ENCODE data around the gene FRMD4B.
A peak's percentile ranks its signal among the peaks of the same experiment; 100 is the strongest.
"Not testable (repeated sequence)": the region's sequence is repeated elsewhere in the genome, so short reads cannot be mapped to it uniquely, and the experiment has no call there.

The FRMD4B gene

GRCh38 chr3:69240651-69241568 lies 145.0 kb downstream of the FRMD4B start:
- no peak for DNase-seq

DNA sequence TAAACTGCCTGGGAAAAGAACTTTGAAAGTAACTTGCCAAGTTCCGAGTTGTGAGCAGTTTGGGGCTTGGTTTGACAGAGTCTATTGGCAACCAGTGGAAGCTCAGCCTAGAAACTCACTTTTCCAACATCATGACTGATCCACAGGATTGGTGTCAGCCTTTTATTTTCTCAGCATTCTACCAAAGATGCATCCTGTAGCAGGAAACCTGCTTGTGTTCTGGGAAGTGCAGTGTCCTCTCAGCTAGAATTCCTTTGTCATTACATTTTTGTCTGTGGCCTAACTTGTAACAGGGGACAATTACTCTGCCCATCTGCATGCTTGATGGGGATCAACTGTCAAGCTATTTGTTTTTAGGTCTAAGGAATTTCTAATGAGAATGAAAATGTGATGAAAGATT lies 146.8 kb downstream of the FRMD4B start:
- no peak for DNase-seq

DNA sequence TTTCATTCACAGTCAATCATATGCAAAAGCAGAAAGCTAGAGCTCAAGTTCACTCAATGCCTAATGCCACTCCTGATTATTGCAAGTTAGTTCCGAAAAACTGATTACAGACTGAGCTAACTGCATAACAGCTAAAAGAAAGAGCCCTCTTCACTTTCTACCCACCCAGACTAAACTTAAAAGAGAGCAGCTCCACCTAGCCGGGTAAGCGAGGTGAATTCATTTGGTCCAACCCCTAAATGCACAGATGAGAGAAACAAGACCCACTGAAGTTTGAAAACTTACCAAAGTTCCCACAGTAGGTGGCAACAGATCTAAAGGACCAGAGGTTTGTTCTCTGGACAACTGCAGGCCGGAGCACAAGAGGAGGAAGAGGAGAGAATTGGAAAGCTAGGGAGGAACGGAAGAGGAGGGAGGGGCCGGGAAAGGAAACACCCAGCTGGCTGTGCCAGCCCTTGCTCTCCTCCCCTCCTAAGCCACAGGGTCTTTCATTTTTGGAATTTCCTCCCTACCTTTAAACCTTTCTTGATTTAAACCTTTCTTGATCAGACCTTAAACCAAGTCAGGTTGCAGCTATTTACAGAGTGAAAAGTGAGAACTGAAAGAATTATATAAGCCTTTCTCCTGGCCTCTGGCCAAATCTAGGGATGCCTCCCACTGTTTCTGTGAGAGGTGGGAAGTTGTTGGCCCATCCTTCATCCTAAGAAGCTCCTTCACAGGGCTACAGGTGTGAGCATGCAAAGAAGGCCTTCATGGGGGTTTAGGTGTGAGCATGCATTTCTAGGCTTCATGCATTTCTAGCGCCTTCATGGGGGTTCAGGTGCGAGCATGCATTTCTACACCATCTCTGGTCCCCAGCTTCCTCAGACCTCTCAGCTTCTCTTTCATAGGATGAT lies 148.8 kb downstream of the FRMD4B start:
- no peak for DNase-seq

GRCh38 chr3:69235882-69236281 lies 150.0 kb downstream of the FRMD4B start:
- no peak for DNase-seq

DNA sequence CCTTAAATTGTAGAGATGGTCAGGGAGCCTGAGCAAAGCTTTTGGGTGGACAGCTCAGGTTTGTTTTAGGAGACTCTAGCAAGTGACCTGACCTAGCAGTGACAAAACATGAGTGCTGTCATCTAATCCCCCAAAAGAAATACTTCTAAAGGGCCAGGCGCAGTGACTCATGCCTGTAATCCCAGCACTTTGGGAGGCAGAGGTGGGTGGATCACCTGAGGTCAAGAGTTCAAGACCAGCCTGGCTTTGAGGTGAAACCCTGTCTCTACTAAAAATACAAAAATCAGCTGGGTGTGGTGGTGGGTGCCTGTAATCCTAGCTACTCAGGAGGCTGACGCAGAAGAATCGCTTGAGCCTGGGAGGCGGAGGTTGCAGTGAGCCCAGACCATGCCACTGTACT lies 150.7 kb downstream of the FRMD4B start:
- not testable (repeated sequence) for DNase-seq

GRCh38 chr3:69232482-69232881 lies 153.4 kb downstream of the FRMD4B start:
- no peak for DNase-seq

DNA sequence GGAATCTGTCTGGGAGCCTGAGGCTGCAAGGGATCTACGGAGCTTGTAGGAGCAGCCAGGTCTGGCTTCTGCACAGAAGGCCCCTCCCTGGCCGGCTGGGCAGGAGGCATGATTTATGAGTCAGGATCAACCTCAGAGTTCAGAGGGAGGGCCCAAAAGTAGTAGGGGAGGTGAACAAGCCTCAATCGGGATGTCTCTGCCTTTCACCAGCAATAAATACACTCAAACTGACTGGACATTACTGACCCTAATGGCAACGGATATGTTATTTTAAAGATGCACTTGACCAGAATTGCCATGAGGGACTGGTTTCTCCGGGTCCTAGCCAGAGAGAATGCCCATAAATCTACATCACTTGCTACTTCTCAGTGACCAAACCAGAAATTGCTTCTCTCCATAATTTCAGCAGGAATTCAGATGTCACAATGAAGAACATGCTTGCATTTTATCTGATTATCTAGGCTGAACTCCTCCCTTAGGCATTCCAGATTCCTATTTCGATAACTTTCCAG lies 153.9 kb downstream of the FRMD4B start:
- no peak for DNase-seq

- DNase-seq: no peak
Observed at GRCh38 chr3:69226071-69226470, 159.8 kb downstream of the FRMD4B start.

GRCh38 chr3:69219101-69219708 lies 166.7 kb downstream of the FRMD4B start:
- no peak for DNase-seq

- DNase-seq: no peak
Observed at GRCh38 chr3:69218079-69218478, 167.8 kb downstream of the FRMD4B start.

- no peak for DNase-seq
Observed at GRCh38 chr3:69216981-69217380, 168.9 kb downstream of the FRMD4B start.

GRCh38 chr3:69214241-69214640 lies 171.6 kb downstream of the FRMD4B start:
- no peak for DNase-seq

GRCh38 chr3:69212411-69213160 lies 173.3 kb downstream of the FRMD4B start:
- no peak for DNase-seq

DNA sequence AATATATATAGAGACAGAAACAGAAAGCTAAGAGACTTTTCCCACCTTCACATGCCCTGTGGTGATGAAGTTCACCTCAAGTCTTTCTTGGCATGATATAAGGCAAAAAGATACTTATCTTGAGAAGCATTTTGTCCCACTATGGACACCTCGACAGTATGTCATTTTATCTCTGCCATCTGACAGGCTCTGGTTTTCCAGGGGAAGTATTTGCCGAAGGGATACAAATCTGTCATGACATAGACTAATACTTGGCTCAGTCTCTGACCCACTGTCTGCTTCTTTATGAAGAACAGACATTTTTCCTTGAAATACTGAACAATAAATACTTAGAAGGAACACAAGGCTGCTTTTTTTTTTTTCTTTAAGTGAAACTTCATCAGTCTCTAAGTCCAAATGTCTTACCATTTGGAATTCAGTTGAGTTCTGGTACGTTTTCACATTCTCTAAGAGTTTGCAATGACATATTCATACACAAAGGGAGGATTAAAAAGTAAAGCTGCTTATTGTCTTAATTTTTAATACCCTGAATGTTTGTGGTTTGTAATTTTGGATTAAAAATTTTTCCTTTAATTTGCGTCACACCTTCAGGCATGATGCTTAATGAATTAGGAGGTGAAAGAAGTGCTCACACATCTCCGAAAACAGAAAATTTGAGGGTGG lies 175.7 kb downstream of the FRMD4B start:
- no peak for DNase-seq

DNA sequence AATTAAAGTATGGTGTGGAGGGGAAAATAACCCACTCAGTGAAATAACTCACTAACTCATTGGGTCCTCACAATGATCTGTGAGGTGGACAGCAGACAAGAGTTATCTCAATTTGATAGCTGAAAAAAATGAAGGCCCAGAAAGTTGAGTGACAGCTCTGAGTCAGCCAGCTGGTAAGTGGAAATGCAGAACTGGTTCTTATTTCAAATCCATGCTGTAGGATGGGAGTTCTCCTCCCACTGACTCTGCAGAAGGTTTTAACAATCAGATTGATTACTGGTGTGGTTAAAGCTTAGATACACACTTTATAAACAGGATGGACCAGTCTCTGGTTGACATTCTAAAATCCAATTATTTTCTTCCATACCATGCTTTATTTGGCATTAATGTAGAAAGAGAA lies 176.5 kb downstream of the FRMD4B start:
- DNase-seq: no peak

DNA sequence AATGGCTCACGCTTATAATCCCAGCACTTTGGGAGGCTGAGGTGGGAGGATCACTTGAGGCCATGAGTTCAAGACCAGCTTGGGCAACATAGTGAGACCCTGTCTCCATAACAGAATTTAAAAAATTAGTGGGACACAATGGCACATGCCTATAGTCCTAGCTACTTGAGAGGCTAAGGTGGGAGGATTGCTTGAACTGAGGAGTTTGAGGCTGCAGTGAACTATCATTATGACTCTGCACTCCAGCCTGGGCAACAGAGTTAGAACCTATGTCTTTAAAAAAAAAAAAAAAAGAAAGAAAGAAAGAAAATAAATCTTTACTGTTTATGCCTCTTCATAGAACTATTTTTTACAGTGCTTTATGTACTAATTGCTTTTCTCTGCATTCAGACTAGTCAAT lies 178.9 kb downstream of the FRMD4B start:
- no peak for DNase-seq

GRCh38 chr3:69205385-69205784 lies 180.5 kb downstream of the FRMD4B start:
- no peak for DNase-seq

DNA sequence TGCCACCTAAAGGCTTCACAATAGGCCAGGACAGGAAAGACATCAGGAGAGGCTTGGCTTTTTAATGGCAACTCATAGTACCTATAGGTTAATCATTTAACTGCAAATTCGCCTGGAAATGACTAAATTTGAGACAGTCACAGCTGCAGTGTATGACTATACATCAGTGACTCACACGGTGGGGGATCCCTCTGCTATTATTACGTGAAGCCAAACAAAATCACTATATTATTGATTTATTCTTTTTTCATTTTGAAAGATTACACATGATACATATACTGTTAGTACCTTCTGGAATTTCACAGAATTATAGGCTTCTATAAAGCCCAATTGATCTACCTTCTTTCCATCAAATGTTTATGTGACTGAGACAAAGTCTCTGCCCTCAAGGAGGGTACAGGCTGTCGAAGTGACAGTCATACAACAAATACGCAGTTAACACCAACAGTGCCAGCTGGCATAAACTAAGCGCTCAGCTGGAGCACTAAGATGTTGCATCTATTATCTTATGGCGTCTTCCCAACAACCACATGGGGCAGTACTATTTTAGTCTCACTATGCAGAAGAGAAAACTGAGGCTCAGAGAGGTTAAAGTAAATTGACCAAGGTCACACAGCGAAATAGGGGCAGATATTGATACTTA lies 181.5 kb downstream of the FRMD4B start:
- DNase-seq: peak; percentile 54

GRCh38 chr3:69203631-69204314 lies 182.1 kb downstream of the FRMD4B start:
- DNase-seq: no peak

- no peak for DNase-seq
Observed at GRCh38 chr3:69201658-69202057, 184.2 kb downstream of the FRMD4B start.

Measured in activated naive CD4-positive, alpha-beta T cell treated with anti-CD3 and anti-CD28 coated beads, Interleukin-2, amount 50 U/mL, for 16 hours (primary cell).